Stimulated activated CD8-positive, alpha-beta memory T cell treated with anti-CD3 and anti-CD28 coated beads, Interleukin-7, amount 100 ng/mL, for 24 hours (primary cell): Measurements from ENCODE around the gene MAGEA1.
"Not testable (repeated sequence)": the region's sequence is repeated elsewhere in the genome, so short reads cannot be mapped to it uniquely, and the experiment has no call there.

ENCODE experiments used
- DNase-seq: peaks from one replicate; pipeline ENCODE4 v3.0.0-alpha.2; 2020; ENCODE audit warnings: low read depth

The MAGEA1 gene, protein sequence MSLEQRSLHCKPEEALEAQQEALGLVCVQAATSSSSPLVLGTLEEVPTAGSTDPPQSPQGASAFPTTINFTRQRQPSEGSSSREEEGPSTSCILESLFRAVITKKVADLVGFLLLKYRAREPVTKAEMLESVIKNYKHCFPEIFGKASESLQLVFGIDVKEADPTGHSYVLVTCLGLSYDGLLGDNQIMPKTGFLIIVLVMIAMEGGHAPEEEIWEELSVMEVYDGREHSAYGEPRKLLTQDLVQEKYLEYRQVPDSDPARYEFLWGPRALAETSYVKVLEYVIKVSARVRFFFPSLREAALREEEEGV

GRCh38 chrX:153179131-153179530, at the start of gene MAGEA1:
Gene MAGEA1 (plus strand): TSS chrX:153179284. CDS start chrX:153182390, 3,106 bp downstream.
- no peak for DNase-seq

DNA sequence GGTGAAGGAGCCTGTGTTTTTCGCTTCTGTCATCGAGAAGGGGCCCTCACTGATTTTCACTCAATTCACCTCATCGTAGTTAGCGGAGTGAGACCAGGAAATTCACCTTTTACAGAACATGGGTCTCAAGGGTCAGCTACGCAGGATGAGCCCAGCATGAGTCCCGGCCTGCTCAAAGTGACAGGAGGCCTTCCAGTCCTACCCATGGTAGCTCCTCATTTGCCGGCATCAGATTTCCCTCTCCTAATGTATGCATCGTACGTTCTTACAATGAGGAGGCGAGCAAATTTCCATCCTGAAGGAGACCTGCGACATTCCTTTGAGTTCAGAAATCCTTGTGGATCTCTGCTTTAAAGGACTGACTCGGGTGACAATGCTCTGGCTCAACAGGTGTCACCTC, 46.2 kb upstream of the MAGEA1 start:
- not testable (repeated sequence) for DNase-seq

GRCh38 chrX:153139074-153139473, 40.0 kb upstream of the MAGEA1 start:
- not testable (repeated sequence) for DNase-seq

DNA sequence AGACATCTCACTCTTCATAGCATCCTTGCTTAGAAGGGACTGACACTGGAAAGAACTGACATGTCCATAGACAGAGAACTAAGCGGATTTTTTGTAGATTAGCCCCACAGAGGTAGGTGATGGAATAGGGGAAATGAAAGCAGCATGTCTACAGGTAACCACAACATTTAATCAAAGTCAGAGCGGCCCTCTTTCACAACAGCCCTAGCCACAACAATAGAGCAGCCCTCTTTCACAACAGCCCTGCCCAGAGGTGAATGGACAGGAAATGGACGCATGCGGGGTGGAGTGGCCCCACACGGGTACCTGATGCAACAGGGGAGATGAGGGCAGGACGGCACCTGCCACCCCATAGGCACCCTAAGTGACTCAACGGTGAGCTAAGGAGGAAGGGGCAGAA, 32.8 kb upstream of the MAGEA1 start:
- DNase-seq = not testable (repeated sequence)

DNA sequence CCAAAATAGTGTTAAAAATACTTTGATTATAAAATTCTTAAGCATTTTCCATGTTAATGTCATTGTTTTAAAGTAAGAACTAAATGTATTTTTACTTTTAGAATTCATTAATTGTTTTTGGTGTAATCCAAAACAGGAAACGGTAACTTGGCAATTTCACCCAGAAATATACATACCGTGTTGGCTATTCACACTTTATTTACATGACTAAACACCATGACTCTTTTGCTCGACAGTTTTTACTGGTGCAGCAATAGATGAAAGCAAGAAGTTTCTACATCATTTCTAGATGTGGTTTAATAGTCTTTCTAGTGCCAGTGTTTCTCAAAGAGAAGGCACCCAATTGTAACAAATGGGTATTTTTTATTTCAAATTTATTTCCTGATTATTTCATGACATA, 25.6 kb upstream of the MAGEA1 start:
- no peak for DNase-seq

GRCh38 chrX:153157450-153157849, 21.6 kb upstream of the MAGEA1 start:
- DNase-seq = no peak

- DNase-seq = no peak
These were observed 20.8 kb upstream of the MAGEA1 start for GRCh38 chrX:153158319-153158718.

GRCh38 chrX:153161952-153162351, 17.1 kb upstream of the MAGEA1 start:
- no peak for DNase-seq

DNA sequence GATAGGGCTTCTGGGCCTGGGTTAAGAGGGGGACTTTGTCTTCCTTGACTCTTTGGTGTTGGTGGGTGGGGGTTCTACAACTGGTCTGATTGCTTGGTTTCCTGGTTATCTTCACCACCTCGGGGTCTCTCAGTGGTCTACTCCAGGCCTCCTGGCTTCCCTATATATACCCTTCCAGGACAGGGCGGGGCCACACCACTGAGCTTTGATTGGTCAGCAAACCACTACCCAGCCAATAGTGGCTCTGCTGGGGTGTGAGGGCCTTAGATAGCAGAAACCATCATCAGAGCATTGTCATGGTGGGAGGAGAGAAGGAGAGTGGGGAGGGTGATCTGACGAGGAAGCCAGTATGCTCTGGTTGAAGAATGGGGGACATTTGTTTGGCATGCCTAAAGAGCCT, 14.4 kb upstream of the MAGEA1 start:
- DNase-seq = no peak

DNA sequence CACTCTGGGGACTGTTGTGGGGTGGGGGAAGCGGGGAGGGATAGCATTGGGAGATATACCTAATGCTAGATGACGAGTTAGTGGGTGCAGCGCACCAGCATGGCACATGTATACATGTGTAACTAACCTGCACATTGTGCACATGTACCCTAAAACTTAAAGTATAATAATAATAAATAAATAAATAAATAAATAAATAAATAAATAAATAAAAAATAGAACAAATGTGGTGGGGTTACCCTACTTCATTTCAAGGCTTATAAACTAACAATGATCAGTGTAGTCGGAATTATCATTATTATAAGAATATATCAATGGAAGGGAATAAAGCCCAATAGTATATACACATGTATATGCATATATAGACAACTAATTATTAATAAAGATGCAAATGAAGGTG, 10.7 kb upstream of the MAGEA1 start:
- not testable (repeated sequence) for DNase-seq

GRCh38 chrX:153181822-153182221, 2.7 kb downstream of the MAGEA1 start:
- no peak for DNase-seq

DNA sequence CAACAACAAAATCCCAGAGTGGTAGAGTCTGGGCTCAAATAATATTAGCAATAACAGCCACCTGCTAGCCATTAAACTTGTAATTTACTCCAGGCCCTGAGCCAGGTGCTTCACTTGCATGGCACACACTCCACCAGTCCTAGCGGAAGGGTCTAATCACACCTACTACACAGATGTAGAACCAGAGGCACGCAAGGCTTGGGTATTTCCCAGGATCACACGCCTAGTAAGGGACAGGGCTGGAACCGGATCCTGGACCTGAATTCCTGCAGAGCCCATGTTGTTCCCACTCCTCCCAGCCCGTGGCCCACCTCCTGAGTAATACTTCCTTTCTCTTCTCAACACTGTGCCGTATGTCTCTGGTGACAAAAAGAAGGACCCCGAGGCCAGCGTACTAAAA, 5.7 kb downstream of the MAGEA1 start:
- no peak for DNase-seq

GRCh38 chrX:153190381-153190780, 11.3 kb downstream of the MAGEA1 start:
- DNase-seq = no peak

GRCh38 chrX:153200462-153200861, 21.4 kb downstream of the MAGEA1 start:
- DNase-seq = no peak

DNA sequence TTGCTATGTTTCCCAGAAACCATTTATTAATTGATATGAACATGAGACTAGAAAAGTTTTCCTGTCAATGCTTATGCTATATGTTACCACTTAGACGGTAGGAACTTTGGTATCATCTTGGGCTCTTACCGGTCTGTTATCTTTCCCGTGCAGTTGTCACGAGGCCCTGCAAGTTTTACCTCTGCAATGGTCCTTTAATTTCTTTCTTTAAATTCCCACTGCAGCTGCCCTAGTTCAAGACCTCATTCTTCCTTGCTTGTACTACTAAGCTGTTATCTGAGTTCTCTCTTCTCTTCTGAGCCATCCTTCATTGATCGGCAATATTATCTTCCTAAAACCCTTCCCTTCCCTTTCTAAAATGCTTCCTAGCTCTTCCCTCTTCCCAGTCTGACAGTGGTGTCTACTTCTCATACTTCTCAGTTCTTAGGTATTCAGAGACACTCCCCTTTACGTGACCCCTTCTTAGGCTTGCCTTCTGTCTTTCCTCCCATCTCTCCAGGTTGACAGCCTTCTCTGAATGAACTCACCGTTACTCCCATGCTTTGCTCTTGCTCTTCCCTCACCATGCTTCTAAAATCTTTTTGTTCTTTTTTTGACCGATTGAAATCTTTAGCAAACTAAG, 27.5 kb downstream of the MAGEA1 start:
- DNase-seq = no peak

GRCh38 chrX:153209347-153209746, 30.3 kb downstream of the MAGEA1 start:
- DNase-seq = no peak

- DNase-seq = no peak
These were observed 35.9 kb downstream of the MAGEA1 start for GRCh38 chrX:153214934-153215333.

DNA sequence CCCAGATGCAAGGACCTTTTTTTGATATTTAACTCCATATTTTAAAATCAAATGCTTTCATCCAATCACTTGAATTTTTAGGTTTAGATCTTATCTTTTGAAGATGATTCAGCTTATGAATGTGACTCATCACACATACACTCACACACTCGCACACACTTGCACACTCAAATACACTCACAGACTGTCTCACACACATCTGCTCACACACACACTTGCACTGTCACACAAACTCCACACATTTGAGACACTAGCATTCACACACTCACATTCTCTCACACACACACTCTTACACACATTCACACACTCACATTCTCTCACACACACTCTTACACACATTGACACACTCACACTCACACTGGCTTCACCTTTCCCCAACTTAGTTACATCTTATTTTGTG, 37.8 kb downstream of the MAGEA1 start:
- DNase-seq = no peak

GRCh38 chrX:153225438-153226098, 46.5 kb downstream of the MAGEA1 start:
- no peak for DNase-seq

DNA sequence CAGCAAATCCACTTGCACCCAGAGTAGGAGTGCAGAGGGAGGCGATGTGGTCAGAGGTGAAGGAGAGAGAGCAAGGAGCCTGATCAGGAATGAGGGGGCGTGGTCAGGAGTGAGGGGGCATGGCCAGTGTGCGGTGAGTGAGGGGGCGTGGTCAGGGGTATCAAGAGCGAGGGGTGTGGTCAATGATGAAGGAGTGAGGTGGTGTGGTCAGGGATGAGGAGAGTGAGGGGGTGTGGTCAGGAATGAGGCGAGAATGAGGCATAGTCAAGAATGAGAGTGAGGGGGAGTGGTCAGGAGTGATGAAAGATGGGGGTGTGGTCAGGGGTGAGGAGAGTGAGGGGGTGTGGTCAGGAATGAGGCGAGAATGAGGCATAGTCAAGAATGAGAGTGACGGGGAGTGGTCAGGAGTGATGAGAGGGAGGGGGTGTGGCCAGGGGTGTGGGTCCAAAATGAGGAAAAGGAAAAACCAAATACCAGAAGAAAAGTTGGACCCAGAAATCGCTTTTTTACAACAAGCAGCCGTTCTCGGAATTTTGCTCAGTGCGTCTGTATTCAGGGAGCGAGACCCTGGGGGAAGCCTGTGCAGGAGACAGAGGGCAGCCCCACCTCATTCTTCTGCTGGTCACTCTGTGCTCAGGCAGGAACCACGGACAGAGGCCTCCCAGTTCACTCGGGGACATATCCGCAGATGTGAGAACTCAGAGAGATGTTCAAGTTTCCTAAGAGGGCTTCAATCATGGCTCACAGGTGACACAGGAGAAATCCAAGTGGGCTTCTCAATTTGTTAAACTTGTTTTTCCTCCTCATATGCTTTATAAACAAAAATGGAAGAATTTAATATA, 47.5 kb downstream of the MAGEA1 start:
- no peak for DNase-seq
